NCI-H146 treated with DMSO at 0.1 percent for 48 hours (cell line): ENCODE results near the gene NEK7.

Experiments
- DNase-seq: peaks from one replicate; lab custom pipeline; 2025; ENCODE audit not compliant: unreplicated experiment; lab: John Stamatoyannopoulos, UW

The NEK7 gene

GRCh38 chr1:198143797-198144196 is 13.0 kb upstream of the NEK7 start:
- no peak for DNase-seq

GRCh38 chr1:198147216-198147615 is 9.6 kb upstream of the NEK7 start:
- DNase-seq = no peak

DNA sequence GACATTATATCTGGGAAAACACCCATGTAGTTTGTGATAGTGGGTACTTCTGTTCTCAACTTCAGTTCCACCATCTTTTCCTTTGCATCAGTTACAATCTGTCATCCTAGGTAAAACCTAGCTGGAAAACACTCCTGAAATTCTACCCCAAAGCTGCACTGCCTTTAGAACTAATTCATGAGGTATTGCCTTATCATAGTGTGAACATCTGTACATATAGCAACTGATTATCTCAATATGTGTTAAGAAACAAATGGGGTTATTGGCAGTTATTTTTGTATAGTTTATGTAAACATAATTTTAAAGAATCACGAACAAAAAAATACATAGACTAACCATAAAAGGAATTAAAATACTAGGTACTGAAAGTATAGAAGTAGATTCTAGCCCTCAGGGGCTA is 6.4 kb upstream of the NEK7 start:
- DNase-seq = no peak

DNA sequence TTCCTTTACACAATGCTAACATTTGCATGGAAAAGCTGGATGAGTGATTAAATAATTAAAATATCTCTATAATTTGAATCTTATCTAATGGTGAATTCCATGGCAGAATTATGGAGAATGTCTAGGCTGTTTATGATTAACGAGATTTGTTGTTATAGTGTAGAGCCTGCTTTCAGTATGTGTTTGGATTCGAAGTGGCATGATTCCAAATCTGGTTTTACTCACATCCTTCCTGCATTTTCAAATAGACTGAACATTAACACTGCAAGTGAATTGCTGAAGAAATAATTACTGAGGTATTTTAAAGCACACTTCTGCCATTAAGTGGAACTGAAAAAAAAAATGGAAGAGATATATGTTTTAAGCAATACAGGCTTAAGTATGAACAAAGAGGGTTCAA is 5.1 kb upstream of the NEK7 start:
- DNase-seq = no peak

- no peak for DNase-seq
These were observed 3.7 kb upstream of the NEK7 start for GRCh38 chr1:198153103-198153502.

DNA sequence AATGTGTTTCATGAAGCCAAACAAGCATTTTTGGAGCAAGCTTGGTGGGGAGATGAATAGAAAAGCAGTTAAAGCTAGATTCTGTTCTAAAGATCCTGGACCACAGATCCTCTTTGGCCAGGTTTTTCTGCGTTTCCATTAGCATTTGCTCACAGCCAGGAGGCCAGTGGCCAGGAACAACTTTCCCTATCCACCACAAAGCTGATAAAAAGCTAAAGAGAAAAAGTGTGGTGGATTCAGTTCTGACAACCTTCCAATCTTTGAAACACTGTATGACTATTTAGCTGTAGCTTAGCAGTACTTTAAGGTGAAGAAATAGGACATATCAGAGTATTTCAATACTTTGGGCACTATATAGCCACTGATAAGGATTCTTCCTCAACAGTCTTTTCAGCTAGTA is 3.0 kb upstream of the NEK7 start:
- DNase-seq = no peak

GRCh38 chr1:198155253-198155652 is 1.5 kb upstream of the NEK7 start:
- DNase-seq = no peak

- peak; percentile 59 for DNase-seq
These were observed 570 bp upstream of the NEK7 start for GRCh38 chr1:198156111-198156744.

DNA sequence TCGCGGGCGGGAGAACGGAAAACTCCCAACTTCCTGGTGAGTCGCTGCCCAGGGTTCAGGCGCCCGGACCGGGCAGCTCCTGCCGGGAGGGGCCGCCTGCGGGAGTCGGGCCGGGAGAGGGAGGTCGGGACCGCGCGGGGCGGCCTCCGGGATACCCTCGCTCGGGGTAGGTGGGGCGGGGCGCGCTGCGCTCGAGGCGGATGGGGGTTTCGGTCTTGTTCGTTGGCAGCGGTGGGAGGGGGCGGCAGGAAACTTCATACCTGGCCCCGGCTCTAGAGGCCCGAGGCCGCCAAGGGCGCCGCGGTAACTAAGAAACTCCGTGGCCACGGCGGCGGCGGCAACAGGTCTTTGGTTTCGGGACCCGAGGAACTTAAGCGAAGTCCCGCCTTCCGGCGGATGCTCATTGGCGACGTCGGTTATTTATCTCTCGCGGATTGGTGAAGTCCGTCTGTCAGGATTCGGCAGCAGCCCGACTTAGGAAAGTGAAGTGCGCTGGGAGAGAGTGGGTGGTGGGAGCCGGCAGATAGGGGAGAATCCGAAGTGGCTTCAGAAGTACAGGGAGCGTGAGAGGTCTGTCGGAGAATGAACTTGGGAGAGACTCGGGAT is 546 bp downstream of the NEK7 start:
- peak; percentile 77 for DNase-seq

DNA sequence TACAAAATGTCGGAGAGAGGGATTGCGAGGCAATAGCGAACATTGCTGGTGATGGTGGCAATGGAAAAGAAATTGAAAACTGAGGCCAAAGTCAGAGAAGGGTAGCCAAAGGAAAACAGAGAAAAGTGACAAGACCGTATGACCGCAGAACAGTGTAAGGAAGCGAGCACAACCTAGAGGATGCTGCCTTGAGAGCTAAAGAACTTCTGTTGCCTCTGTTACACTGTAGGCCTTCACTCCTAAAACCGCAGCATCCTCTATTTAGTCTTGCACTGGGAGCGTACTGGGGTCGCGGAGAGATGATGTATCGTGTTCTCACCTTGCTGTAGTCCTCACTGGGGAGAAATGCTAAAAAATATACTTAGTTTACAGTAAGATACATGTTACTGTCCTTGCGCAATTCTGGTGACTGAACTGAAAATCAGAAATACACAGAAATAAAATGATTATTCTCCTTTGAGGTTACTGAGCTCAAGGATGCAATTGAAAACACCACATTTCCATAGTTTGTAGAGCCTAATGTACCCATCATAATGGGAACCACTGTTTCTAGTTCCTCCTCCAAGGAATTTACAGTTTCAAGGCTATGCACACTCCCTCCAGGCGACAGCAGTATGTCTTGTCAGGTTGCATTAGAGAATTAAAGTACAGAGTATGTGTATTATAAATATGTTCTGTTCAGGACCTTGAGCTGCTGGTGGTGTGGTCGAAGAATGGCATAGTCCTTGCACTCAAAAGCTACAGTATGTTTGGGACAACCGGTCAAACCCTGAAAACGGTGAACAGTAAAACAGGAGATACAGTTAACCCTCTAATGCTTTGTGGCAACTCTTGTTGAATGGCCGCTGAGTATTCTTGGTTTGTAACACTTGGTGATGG is 1.3 kb downstream of the NEK7 start:
- DNase-seq = no peak

DNA sequence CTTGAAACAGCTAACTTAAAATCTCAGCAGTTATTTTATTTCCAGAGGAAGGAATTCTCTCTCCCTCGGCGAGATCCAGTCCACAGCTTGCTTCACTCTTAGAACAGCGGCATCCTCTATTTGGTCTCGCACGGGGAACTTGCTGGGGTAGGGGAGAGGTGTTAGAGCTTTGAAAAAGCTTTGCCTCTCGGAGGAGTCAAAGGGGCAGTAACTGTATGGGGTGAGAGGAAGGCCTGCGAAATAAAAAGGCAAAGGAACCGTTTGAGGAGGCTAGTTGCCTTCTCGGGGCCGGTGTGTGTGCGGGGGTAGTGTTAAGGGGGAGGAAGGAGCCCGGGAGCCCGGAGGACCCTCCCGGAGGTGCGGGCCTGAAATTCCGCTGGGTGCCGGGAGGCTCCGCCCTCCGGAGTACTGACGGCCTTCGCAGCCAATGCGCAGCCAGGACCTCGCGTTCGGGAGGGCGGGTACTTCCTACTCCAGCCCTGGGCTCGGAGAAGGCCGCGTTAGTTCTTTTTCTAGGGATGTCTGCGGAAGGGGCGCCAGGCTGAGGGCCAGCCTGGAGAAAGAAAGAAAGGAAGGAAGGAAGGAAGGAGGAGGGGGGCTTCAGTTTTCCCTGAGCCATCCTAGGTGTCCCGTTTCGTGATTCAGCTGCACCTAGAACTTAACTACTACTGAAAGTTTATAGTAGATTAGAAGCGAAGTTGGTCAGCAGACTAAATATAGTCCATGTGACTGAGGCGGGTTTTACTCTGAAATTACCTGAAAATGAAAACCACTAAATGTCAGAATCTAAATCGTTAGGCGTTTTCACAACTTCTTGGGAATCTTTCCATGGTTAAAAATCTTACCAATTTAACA is 2.2 kb downstream of the NEK7 start:
- peak; percentile 72 for DNase-seq

GRCh38 chr1:198160222-198160621 is 3.4 kb downstream of the NEK7 start:
- no peak for DNase-seq

GRCh38 chr1:198160946-198161614 is 4.3 kb downstream of the NEK7 start:
- no peak for DNase-seq

DNA sequence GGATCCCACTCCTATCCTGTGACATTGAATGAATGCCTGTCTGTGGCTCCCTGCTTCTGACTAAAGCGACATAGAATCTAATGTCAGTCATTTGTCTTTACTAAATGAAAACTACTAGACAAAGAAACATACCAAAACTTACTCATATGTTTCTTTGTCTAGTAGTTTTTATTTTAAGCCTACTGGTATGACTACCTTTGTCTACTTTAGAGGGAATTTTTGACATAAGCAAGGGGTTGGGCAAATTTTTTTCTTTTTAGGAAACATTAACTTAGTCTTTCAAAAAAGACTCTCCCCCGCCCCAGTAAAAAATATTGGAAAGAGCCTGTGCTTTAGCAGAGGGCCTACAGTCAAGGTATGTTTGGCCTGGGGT is 4.9 kb downstream of the NEK7 start:
- DNase-seq = no peak

DNA sequence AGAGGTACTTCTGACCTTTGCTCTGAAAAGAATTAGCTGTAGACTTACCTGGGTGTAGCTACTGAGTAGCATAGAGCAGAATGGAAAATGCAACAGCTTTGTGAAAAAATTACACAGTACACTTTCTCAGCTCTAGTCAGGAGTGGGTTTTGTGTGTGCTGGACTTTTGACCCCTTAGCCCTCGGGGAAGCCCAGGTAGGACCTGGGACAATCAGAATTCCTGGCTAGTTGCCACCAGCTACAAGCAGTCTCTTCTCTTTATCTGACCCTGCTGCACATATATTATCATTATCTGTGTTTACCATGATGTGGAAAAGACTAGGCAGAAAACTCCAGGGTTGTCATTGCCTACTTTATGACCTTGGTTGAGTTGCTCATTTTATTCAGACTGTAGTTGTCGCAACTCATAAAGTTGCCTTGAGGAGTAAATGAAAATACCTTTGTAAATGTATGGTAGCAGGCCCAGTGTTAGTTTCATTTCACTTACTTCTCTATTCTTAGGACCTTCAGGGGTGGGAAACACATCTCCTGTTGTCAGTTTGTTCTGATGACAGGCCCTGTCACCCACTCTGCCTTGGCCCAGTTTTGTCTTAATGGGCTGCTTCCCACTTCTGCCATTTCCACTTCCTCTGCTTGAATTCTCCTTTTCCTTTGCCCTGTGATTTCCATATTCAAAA is 5.4 kb downstream of the NEK7 start:
- no peak for DNase-seq

- DNase-seq = no peak
These were observed 9.3 kb downstream of the NEK7 start for GRCh38 chr1:198165927-198166647.

DNA sequence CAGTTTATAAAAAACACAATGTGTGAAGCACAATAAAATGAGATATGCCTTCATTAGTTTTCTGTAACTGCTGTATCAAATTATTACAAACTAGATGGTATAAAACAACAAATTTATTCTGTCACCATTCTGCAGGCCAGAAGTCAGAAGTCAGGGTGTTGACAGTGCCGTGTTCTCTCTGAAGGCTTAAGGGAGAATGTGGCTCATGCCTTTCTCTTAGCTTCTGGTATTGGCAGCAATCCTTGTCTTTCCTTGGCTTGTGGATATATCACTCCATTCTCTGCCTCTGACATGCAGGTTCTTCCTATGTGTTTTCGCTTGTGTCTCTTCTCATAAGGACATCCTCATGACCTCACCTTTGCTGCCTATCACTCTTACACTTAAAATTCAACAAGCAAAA is 10.1 kb downstream of the NEK7 start:
- DNase-seq = no peak

- no peak for DNase-seq
These were observed 10.7 kb downstream of the NEK7 start for GRCh38 chr1:198167436-198167934.

- no peak for DNase-seq
These were observed 11.4 kb downstream of the NEK7 start for GRCh38 chr1:198168227-198168626.
